ENCODE results near the gene PPARGC1A.

The PPARGC1A gene

DNA sequence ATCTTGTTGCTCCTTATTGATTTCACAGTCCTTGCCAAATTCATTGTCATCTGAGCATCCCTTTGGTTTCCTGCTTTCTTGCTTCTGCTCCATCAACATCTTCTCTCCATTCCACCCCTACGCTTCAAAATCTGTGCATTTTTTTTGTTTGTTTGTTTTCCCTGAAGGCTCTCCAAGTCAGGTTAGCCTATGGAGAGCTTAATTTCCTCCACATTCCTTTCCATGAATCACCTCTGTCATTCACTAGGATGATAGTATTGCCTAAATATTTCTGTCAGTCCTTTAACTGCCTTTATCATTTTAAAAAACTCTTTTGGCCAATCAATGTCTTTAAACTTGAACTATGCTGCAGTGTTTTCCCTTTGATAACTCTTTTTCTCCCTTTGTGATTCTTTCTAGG lies 67.7 kb downstream of the PPARGC1A start:
- no peaks in the 10 kb centered on the region for H3K9me3 ChIP-seq (ENCODE audit: control insufficient read depth in 5 of 5, low read length in 5 of 5)
- H3K4me3 ChIP-seq (ENCODE audit: low read depth in 1 of 5, low read length in 5 of 5), result no peak overlapping the region
- H3K27me3 ChIP-seq (ENCODE audit: control insufficient read depth in 5 of 5, insufficient read depth in 4 of 5, low read length in 5 of 5), result no peaks in the 10 kb centered on the region
- no peak overlapping the region for H3K27ac ChIP-seq (ENCODE audit: low read depth, low read length)
- H3K4me1 ChIP-seq (ENCODE audit: control insufficient read depth in 5 of 5, insufficient read depth in 5 of 5, low read length in 5 of 5), result no peaks in the 10 kb centered on the region
- H3K36me3 ChIP-seq (ENCODE audit: control insufficient read depth in 5 of 5, insufficient read depth in 5 of 5, low read length in 5 of 5), result peaks cover 0 to 20% (median 6%) of the 10 kb centered on the region in 5 donors
- H3K9ac ChIP-seq (ENCODE audit: low read length in 5 of 5), result no peak overlapping the region

DNA sequence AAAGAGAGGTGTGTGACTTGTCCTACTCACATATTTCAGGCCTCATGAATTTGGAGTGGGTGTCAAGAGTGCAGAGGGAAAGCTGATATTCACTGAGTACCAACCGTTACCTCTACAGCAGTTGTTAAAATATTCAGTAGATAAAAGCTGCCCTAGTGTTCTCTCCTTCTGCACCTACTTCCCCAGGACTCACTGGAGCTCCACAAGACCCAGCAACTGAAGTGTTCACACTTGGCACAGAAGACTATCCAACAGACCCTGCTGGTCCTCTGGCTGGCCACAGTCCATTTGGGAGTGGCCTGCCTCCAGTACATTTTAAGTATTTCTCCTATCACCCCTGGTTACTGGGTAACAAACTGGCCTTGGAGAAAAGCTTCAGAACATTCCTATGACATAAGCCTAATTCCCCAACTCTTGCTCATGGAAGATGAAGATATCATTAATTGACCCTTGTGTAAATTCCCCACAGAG lies 70.8 kb downstream of the PPARGC1A start:
- no peak overlapping the region for H3K4me3 ChIP-seq (ENCODE audit: low read depth in 1 of 5, low read length in 5 of 5)
- H3K9ac ChIP-seq (ENCODE audit: low read length in 5 of 5), result no peak overlapping the region
- H3K36me3 ChIP-seq (ENCODE audit: control insufficient read depth in 5 of 5, insufficient read depth in 5 of 5, low read length in 5 of 5), result peaks cover 0 to 7% (median 3%) of the 10 kb centered on the region in 5 donors
- peaks cover 0 to 10% (median 0%) of the 10 kb centered on the region in 5 donors for H3K4me1 ChIP-seq (ENCODE audit: control insufficient read depth in 5 of 5, insufficient read depth in 5 of 5, low read length in 5 of 5)
- H3K27me3 ChIP-seq (ENCODE audit: control insufficient read depth in 5 of 5, insufficient read depth in 4 of 5, low read length in 5 of 5), result no peaks in the 10 kb centered on the region
- H3K27ac ChIP-seq (ENCODE audit: low read depth, low read length), result no peak overlapping the region
- no peaks in the 10 kb centered on the region for H3K9me3 ChIP-seq (ENCODE audit: control insufficient read depth in 5 of 5, low read length in 5 of 5)

DNA sequence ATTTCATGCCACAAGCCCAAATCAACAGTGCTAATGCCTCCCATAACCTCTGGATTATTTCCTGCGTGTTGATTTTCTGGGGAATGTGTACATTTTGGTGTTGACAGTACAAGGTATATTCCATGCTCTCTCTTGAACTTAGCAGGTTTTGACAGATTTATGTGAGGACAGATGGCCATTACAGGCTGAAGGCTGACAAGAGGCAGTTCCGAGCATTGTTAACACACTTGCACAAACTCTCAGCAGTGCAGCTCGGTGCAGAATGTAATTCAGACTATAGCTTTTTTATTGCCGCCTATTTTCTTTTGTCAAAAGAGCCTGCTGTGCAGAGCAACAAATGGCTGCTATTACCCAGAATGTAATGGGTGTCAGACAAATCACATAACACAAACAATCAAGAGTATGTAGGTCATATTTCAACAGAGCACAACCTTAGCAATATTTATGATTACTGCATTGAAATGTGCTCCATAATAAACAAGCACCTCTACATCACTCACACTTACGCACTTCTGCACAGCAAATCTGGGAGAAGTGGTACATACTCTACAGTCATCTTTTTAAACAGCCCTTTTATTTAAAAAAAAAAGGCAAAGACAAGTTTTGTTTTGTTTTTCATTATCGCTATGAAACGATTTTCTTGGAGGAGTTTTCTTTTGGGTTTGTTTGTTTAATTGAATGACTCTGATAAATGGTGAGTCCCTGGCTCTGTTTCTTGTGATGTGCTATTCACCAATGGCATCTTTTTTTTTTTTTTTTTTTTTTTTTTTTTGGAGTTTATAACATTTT lies 71.6 kb downstream of the PPARGC1A start:
- H3K4me3 ChIP-seq (ENCODE audit: low read depth in 1 of 5, low read length in 5 of 5), result no peak overlapping the region
- H3K4me1 ChIP-seq (ENCODE audit: control insufficient read depth in 5 of 5, insufficient read depth in 5 of 5, low read length in 5 of 5), result peaks cover 0 to 10% (median 0%) of the 10 kb centered on the region in 5 donors
- H3K9me3 ChIP-seq (ENCODE audit: control insufficient read depth in 5 of 5, low read length in 5 of 5), result no peaks in the 10 kb centered on the region
- no peak overlapping the region for H3K9ac ChIP-seq (ENCODE audit: low read length in 5 of 5)
- H3K27me3 ChIP-seq (ENCODE audit: control insufficient read depth in 5 of 5, insufficient read depth in 4 of 5, low read length in 5 of 5), result no peaks in the 10 kb centered on the region
- no peak overlapping the region for H3K27ac ChIP-seq (ENCODE audit: low read depth, low read length)
- H3K36me3 ChIP-seq (ENCODE audit: control insufficient read depth in 5 of 5, insufficient read depth in 5 of 5, low read length in 5 of 5), result peaks cover 0 to 6% (median 4%) of the 10 kb centered on the region in 5 donors

DNA sequence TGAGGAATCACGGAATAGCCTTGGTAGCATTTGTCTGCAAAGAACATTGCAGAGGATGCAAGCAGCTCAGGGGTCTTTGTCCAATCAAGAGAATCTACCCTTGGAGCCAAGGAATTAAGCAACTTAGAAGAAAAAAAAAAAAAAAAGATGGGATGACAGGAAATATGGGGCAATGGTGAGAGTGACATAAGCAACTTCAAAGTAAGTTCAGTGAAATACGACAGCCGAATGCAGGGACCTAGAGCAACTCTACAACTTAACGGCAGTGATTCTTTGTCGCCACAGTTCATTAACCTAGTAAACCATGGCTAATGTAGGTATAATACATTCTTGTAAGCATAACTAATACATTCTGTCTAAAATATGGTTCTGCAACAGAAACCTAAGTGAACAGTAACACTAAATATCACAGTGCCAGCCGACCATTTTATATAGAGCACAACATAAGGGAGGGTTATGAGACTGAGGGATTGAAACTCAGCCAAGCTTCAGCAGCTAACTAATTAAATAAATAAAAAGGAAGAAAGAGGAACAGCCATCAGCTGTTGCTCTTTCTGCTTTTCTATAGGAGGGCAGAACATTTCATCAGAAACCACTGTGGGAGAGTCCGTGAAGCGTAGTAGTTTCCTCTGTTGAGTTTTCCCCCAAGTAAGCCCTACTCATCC lies 74.7 kb downstream of the PPARGC1A start:
- Histone ChIP-seq H3K36me3 (ENCODE audit: control insufficient read depth in 5 of 5, insufficient read depth in 5 of 5, low read length in 5 of 5) (peaks cover 0 to 9% (median 2%) of the 10 kb centered on the region in 5 donors), H3K27me3 (ENCODE audit: control insufficient read depth in 5 of 5, insufficient read depth in 4 of 5, low read length in 5 of 5) (no peaks in the 10 kb centered on the region), H3K4me1 (ENCODE audit: control insufficient read depth in 5 of 5, insufficient read depth in 5 of 5, low read length in 5 of 5) (peaks cover 0 to 10% (median 0%) of the 10 kb centered on the region in 5 donors), H3K9ac (ENCODE audit: low read length in 5 of 5) (no peak overlapping the region), H3K4me3 (ENCODE audit: low read depth in 1 of 5, low read length in 5 of 5) (no peak overlapping the region), H3K27ac (ENCODE audit: low read depth, low read length) (no peak overlapping the region), H3K9me3 (ENCODE audit: control insufficient read depth in 5 of 5, low read length in 5 of 5) (no peaks in the 10 kb centered on the region)

DNA sequence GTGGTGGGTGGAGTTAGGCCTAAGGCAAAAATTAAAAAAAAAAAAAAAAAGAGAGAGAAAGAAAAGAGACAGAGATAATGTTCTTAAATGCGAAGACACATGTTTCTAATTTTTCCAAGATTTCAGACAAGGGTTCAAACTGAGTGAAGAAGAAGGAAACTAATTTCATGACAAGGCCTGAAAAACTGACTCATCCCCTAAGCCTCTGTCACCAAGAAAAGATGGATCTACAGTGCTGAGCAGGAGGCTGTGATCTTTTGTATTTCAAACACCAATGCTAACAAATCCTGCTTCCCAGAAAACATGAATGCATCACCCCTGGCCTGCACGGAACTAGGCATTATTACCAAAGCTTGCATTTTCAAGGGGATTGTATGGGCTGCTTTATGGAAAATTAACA lies 75.3 kb downstream of the PPARGC1A start:
- no peak overlapping the region for H3K9ac ChIP-seq (ENCODE audit: low read length in 5 of 5)
- H3K9me3 ChIP-seq (ENCODE audit: control insufficient read depth in 5 of 5, low read length in 5 of 5), result no peaks in the 10 kb centered on the region
- H3K27me3 ChIP-seq (ENCODE audit: control insufficient read depth in 5 of 5, insufficient read depth in 4 of 5, low read length in 5 of 5), result no peaks in the 10 kb centered on the region
- no peak overlapping the region for H3K4me3 ChIP-seq (ENCODE audit: low read depth in 1 of 5, low read length in 5 of 5)
- peaks cover 0 to 9% (median 2%) of the 10 kb centered on the region in 5 donors for H3K36me3 ChIP-seq (ENCODE audit: control insufficient read depth in 5 of 5, insufficient read depth in 5 of 5, low read length in 5 of 5)
- no peak overlapping the region for H3K27ac ChIP-seq (ENCODE audit: low read depth, low read length)
- H3K4me1 ChIP-seq (ENCODE audit: control insufficient read depth in 5 of 5, insufficient read depth in 5 of 5, low read length in 5 of 5), result peaks cover 0 to 10% (median 0%) of the 10 kb centered on the region in 5 donors

DNA sequence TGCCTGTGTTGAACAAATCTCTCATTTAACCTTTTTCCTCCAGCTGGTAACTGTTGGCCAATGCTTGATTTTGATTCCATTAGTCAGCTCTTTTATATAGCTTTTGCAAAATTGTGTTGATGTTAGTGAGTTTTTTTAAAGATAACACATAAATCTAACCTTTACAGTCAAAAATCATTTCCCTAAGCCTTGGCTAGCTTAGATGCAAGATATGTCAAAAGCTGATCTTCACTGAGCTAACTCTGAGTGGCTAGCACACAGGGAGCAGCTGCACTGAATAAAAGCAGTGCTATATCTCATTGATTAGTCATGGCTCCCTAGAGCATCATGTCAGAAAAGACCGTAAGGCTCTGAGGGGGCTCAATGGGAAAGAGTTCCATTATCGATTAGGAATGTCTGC lies 78.7 kb downstream of the PPARGC1A start:
- Histone ChIP-seq H3K27ac (ENCODE audit: low read depth, low read length) (no peak overlapping the region), H3K36me3 (ENCODE audit: control insufficient read depth in 5 of 5, insufficient read depth in 5 of 5, low read length in 5 of 5) (peaks cover 0 to 9% (median 4%) of the 10 kb centered on the region in 5 donors), H3K9me3 (ENCODE audit: control insufficient read depth in 5 of 5, low read length in 5 of 5) (peaks cover 0 to 5% (median 0%) of the 10 kb centered on the region in 5 donors), H3K27me3 (ENCODE audit: control insufficient read depth in 5 of 5, insufficient read depth in 4 of 5, low read length in 5 of 5) (no peaks in the 10 kb centered on the region), H3K9ac (ENCODE audit: low read length in 5 of 5) (no peak overlapping the region), H3K4me1 (ENCODE audit: control insufficient read depth in 5 of 5, insufficient read depth in 5 of 5, low read length in 5 of 5) (peaks cover 0 to 10% (median 0%) of the 10 kb centered on the region in 5 donors), H3K4me3 (ENCODE audit: low read depth in 1 of 5, low read length in 5 of 5) (no peak overlapping the region)

DNA sequence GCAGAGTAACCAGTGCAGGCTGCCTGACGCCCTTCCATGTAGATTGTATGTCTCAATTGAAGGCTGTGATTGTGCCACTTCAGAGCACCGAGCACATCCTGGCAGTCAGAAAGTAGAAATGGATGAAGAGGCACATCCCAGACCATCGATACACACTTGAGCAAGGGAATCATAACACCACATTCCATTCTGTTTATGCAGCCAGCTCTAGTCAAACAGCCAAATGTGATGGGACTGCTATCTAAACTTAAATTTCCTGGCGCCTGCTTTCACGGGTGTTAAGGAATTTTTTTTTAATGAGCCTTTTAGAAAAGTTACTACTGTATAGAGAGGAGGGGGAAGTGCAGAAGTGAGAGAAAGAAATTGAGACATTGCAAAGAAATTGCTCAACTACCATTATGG lies 84.4 kb downstream of the PPARGC1A start:
- peaks cover 0 to 5% (median 0%) of the 10 kb centered on the region in 5 donors for H3K9me3 ChIP-seq (ENCODE audit: control insufficient read depth in 5 of 5, low read length in 5 of 5)
- peaks cover 0 to 14% (median 7%) of the 10 kb centered on the region in 5 donors for H3K36me3 ChIP-seq (ENCODE audit: control insufficient read depth in 5 of 5, insufficient read depth in 5 of 5, low read length in 5 of 5)
- no peaks in the 10 kb centered on the region for H3K27me3 ChIP-seq (ENCODE audit: control insufficient read depth in 5 of 5, insufficient read depth in 4 of 5, low read length in 5 of 5)
- H3K4me1 ChIP-seq (ENCODE audit: control insufficient read depth in 5 of 5, insufficient read depth in 5 of 5, low read length in 5 of 5), result no peaks in the 10 kb centered on the region
- no peak overlapping the region for H3K9ac ChIP-seq (ENCODE audit: low read length in 5 of 5)
- H3K4me3 ChIP-seq (ENCODE audit: low read depth in 1 of 5, low read length in 5 of 5), result no peak overlapping the region
- H3K27ac ChIP-seq (ENCODE audit: low read depth, low read length), result no peak overlapping the region

DNA sequence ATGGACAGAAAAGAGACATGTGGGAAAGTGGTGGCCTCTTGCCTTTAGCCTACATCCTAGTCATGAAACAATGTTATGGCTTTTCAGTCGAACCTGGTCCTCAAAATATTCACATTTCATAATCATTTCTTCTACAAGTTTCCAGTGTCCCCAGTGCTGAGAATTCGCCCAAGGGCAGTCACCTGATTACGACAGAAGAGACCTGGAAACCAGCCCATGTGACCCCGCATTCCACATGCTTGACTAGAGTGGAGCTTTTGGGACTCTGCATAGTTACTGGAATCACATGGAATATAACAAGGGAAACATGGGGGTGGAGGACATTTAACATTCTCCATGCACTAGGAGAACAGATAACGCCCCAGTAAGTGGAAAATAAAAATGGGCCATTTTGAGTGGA lies 100.1 kb downstream of the PPARGC1A start:
- Histone ChIP-seq H3K9me3 (ENCODE audit: control insufficient read depth in 5 of 5, low read length in 5 of 5) (no peaks in the 10 kb centered on the region), H3K4me3 (ENCODE audit: low read depth in 1 of 5, low read length in 5 of 5) (no peak overlapping the region), H3K27ac (ENCODE audit: low read depth, low read length) (no peak overlapping the region), H3K9ac (ENCODE audit: low read length in 5 of 5) (no peak overlapping the region), H3K36me3 (ENCODE audit: control insufficient read depth in 5 of 5, insufficient read depth in 5 of 5, low read length in 5 of 5) (peaks cover 0 to 4% (median 0%) of the 10 kb centered on the region in 5 donors), H3K27me3 (ENCODE audit: control insufficient read depth in 5 of 5, insufficient read depth in 4 of 5, low read length in 5 of 5) (no peaks in the 10 kb centered on the region), H3K4me1 (ENCODE audit: control insufficient read depth in 5 of 5, insufficient read depth in 5 of 5, low read length in 5 of 5) (peaks cover 0 to 9% (median 4%) of the 10 kb centered on the region in 5 donors)

DNA sequence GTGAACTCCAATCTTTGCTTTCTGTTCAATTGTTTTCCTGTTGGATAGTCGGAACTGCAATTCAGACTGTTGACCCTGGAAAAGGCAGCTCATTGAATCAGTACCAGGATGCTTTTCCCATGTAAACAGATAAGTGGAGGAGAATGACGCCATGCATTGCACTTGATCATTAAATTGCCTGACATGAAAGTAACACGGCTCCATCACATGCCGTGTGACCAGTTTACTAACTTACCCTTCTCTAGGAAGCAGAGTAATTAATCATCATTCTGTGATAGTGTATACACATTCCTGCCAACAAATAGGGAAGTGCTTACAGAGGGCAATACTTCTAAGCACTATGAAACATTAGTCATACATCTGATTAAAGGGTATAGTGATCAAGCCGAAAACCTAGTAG lies 101.4 kb downstream of the PPARGC1A start:
- Histone ChIP-seq H3K27me3 (ENCODE audit: control insufficient read depth in 5 of 5, insufficient read depth in 4 of 5, low read length in 5 of 5) (no peaks in the 10 kb centered on the region), H3K4me1 (ENCODE audit: control insufficient read depth in 5 of 5, insufficient read depth in 5 of 5, low read length in 5 of 5) (peaks cover 0 to 9% (median 4%) of the 10 kb centered on the region in 5 donors), H3K27ac (ENCODE audit: low read depth, low read length) (no peak overlapping the region), H3K4me3 (ENCODE audit: low read depth in 1 of 5, low read length in 5 of 5) (no peak overlapping the region), H3K36me3 (ENCODE audit: control insufficient read depth in 5 of 5, insufficient read depth in 5 of 5, low read length in 5 of 5) (no peaks in the 10 kb centered on the region), H3K9ac (ENCODE audit: low read length in 5 of 5) (no peak overlapping the region), H3K9me3 (ENCODE audit: control insufficient read depth in 5 of 5, low read length in 5 of 5) (no peaks in the 10 kb centered on the region)

DNA sequence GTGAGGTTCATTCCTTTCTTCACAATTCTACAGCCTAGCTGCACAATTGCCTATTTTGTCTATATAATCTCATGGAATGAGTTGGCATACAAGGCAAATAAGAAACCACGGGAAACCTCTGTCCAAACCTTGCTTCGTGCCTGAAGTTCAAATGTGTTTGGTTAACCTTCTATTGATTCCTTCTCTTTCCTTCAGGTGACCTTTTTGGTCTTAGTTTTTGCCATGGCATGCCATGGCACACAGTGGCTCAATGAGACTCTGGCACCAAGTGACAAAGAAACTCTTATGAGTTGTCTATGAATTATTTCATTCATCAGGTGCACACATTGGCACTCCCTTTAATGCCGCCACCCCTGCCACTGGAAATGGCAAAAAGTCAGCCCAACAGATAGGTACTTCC lies 101.8 kb downstream of the PPARGC1A start:
- Histone ChIP-seq H3K27me3 (ENCODE audit: control insufficient read depth in 5 of 5, insufficient read depth in 4 of 5, low read length in 5 of 5) (no peaks in the 10 kb centered on the region), H3K27ac (ENCODE audit: low read depth, low read length) (no peak overlapping the region), H3K9ac (ENCODE audit: low read length in 5 of 5) (no peak overlapping the region)

More for the DNA sequence above, 101.8 kb downstream of the PPARGC1A start:
- H3K9me3 ChIP-seq (ENCODE audit: control insufficient read depth in 5 of 5, low read length in 5 of 5), result peaks cover 0 to 3% (median 0%) of the 10 kb centered on the region in 5 donors
- no peak overlapping the region for H3K4me3 ChIP-seq (ENCODE audit: low read depth in 1 of 5, low read length in 5 of 5)
- H3K4me1 ChIP-seq (ENCODE audit: control insufficient read depth in 5 of 5, insufficient read depth in 5 of 5, low read length in 5 of 5), result peaks cover 0 to 9% (median 7%) of the 10 kb centered on the region in 5 donors
- no peaks in the 10 kb centered on the region for H3K36me3 ChIP-seq (ENCODE audit: control insufficient read depth in 5 of 5, insufficient read depth in 5 of 5, low read length in 5 of 5)

All from subcutaneous abdominal adipose tissue (tissue), 5 donors.